ENCODE data around the gene PCNT. TPM values are rescaled to one million over a fixed set of nuclear protein-coding genes. Genes with fewer than 3 reads are reported as not detected.

Gene PCNT
- total and polyA plus RNA-seq, 2 of the 8 experiments (the other 6 are each of a cell fraction or from before 2014, with no cell fraction given), result 9.9 to 45.1 TPM

DNA sequence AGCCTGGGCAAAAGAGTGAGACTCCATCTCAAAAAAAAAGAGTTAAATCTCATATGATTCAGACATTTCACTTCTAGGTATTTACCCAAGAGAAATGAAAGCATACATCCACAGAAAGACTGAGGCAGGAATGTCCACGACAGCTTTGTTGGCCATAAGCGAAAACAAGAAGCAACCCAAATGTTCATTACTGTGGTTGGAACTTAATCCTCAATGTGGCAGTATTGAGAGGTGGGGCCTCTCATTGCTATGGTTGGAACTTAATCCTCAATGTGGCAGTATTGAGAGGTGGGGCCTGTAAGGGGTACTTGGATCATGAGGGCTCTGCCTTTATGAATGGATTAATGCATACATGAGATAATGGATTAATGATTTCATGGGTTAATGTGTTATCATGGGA is 15.5 kb upstream of the PCNT start:
- no peak overlapping the region for H3K56ac ChIP-seq (replicated peaks; ENCODE audit: insufficient read length, low read depth, low read length)
- H3K4me3 ChIP-seq (ENCODE audit: extremely low read depth in 1 of 4, insufficient read depth in 2 of 4, low read depth in 3 of 4, low read length in 4 of 4), result no peak overlapping the region
- H3K27me3 ChIP-seq (replicated peaks in 1 of 4; ENCODE audit: control insufficient read depth in 3 of 4, extremely low read depth in 1 of 4, insufficient read depth in 3 of 4, low read length in 3 of 4), result no peaks in the 10 kb centered on the region
- H3K9ac ChIP-seq (replicated peaks in 1 of 4; ENCODE audit: extremely low read depth in 1 of 4, low read depth in 3 of 4, low read length in 3 of 4), result no peak overlapping the region; a peak in 1 of 7 replicates
- H3K4ac ChIP-seq (replicated peaks; ENCODE audit: insufficient read length, low read depth, low read length), result no peak overlapping the region
- H4K8ac ChIP-seq (ENCODE audit: extremely low read depth, insufficient read depth, low read length), result no peak overlapping the region
- no peak overlapping the region for H3K27ac ChIP-seq (ENCODE audit: low read depth, low read length)
- H2BK120ac ChIP-seq (replicated peaks; ENCODE audit: low read depth, low read length), result no peak overlapping the region
- no peak overlapping the region for H4K5ac ChIP-seq (ENCODE audit: insufficient read length, low read depth, low read length)
- no peak overlapping the region for H2AFZ ChIP-seq (ENCODE audit: low read length)
- H3K14ac ChIP-seq (ENCODE audit: insufficient read length), result no peak overlapping the region
- no peak overlapping the region for H2AK5ac ChIP-seq (ENCODE audit: low read depth, low read length)
- CTCF ChIA-PET (ENCODE audit: partially characterized antibody), result no interaction called here
- no peak overlapping the region for H3K18ac ChIP-seq (ENCODE audit: extremely low read depth, low read length)
- H3K36me3 ChIP-seq (ENCODE audit: control insufficient read depth in 2 of 4, insufficient read depth in 4 of 4, low read length in 3 of 4), result peaks cover 2 to 36% (median 15%) of the 10 kb centered on the region in 4 experiments; a peak in 6 of 8 replicates
- no peak overlapping the region for H2BK15ac ChIP-seq (ENCODE audit: low read length)
- no peak for FAIRE-seq
- H3K4me2 ChIP-seq (ENCODE audit: insufficient read depth in 1 of 2, low read depth in 2 of 2, low read length in 2 of 2), result no peak overlapping the region
- no peaks in the 10 kb centered on the region for H3K79me1 ChIP-seq (ENCODE audit: low read depth, low read length)
- no peak for DNase-seq (ENCODE audit: low read depth in 1 of 2, low spot score in 2 of 2)
- H4K91ac ChIP-seq (replicated peaks; ENCODE audit: insufficient read length, low read length), result no peak overlapping the region
- H3K9me3 ChIP-seq (ENCODE audit: insufficient read depth in 2 of 2, low read depth in 1 of 2, low read length in 1 of 2), result no peaks in the 10 kb centered on the region; a peak in 1 of 4 replicates
- no peak overlapping the region for H2BK20ac ChIP-seq (ENCODE audit: low read length)
- WGBS, 2 experiments (ENCODE audit: extremely low coverage in 1 of 2, insufficient coverage in 1 of 2, insufficient read length in 1 of 2, insufficient replicate concordance in 2 of 2, low coverage in 1 of 2, low lambda C conversion rate in 2 of 2, missing lambda C conversion rate in 1 of 2), result 100% methylated on average over 2 of the region's 2 CpGs; no CpG with 5 or more reads in 1 of the 2 experiments
- peaks cover 0 to 6% of the 10 kb centered on the region in 2 experiments for H4K20me1 ChIP-seq (replicated peaks in 1 of 2; ENCODE audit: control insufficient read depth in 1 of 2, insufficient read depth in 2 of 2, low read length in 2 of 2)
- no peak for TF ChIP-seq POU5F1 (IDR thresholded peaks at IDR 0.05; ENCODE audit: low read depth, low read length)
- TF ChIP-seq CHD1 (IDR thresholded peaks at IDR 0.05; ENCODE audit: low read depth, low read length), result no peak
- H3K79me2 ChIP-seq (ENCODE audit: control insufficient read depth in 1 of 2, insufficient read depth in 2 of 2, low read length in 2 of 2), result no peaks in the 10 kb centered on the region
- H2BK12ac ChIP-seq (ENCODE audit: low read depth, low read length), result no peak overlapping the region
- no peak overlapping the region for H2BK5ac ChIP-seq (ENCODE audit: low read depth, low read length)
- POLR2A ChIA-PET (ENCODE audit: partially characterized antibody), result interaction anchor here (1.4 to 3.9 kb wide), 3 partner anchors 9 to 14 kb away, joined by 3 to 13 read pairs (median 6); no protein-coding TSS in a partner anchor
- no peaks in the 10 kb centered on the region for H3K4me1 ChIP-seq (replicated peaks in 1 of 4; ENCODE audit: control insufficient read depth in 3 of 4, insufficient read depth in 4 of 4, low read length in 3 of 4)
- H3K23me2 ChIP-seq (ENCODE audit: low read depth, low read length), result peaks cover 6% of the 10 kb centered on the region; the same call in 1 of the 2 replicates
- no peak overlapping the region for H3K23ac ChIP-seq (ENCODE audit: insufficient read length)
